ENCODE data around the gene TBX21. TPM values are rescaled to one million over a fixed set of nuclear protein-coding genes. Genes with fewer than 3 reads are reported as not detected.

Gene TBX21
- polyA plus RNA-seq, 3 donors: 0.05 to 0.16 (median 0.13) TPM

- Histone ChIP-seq H3K27me3 (ENCODE audit: control insufficient read depth in 2 of 2, insufficient read depth in 2 of 2, low read length in 2 of 2) (peaks cover 23 to 56% of the 10 kb centered on the region in 2 donors), H3K9ac (ENCODE audit: insufficient read depth, low read length, poor library complexity, severe bottlenecking) (no peak overlapping the region), H3K36me3 (replicated peaks in 1 of 2; ENCODE audit: control insufficient read depth in 1 of 2, insufficient read depth in 2 of 2, low read length in 2 of 2) (no peaks in the 10 kb centered on the region), H3K4me3 (replicated peaks in 1 of 3; ENCODE audit: low read depth in 2 of 3, low read length in 3 of 3) (no peak overlapping the region), H4K20me1 (ENCODE audit: insufficient read depth, low read length) (no peaks in the 10 kb centered on the region), H3K4me1 (ENCODE audit: control insufficient read depth in 1 of 2, insufficient read depth in 2 of 2, low read length in 2 of 2) (peaks cover 5 to 8% of the 10 kb centered on the region in 2 donors), H2AFZ (ENCODE audit: insufficient read depth, low read depth, low read length, poor library complexity, severe bottlenecking) (no peak overlapping the region), H3K27ac (ENCODE audit: low read depth in 1 of 2, low read length in 2 of 2) (no peak overlapping the region), H3K4me2 (replicated peaks; ENCODE audit: extremely low read depth, low read length, poor library complexity, severe bottlenecking) (no peak overlapping the region), H3K9me3 (replicated peaks in 1 of 2; ENCODE audit: control insufficient read depth in 1 of 2, insufficient read depth in 1 of 2, low read length in 2 of 2) (no peaks in the 10 kb centered on the region), H3K79me2 (ENCODE audit: insufficient read depth, low read length) (no peaks in the 10 kb centered on the region)
- intact Hi-C loops (cut with micrococcal nuclease): no loop called here
- Mint-ChIP-seq H3K4me3 (peak overlapping the region in 1 of 2 donors; percentile 51), H3K36me3 (no peaks in the 10 kb centered on the region), H3K9me3 (peaks cover 0 to 5% (median 0%) of the 10 kb centered on the region in 7 donors), H3K27ac (no peak overlapping the region), H3K27me3 (ENCODE audit: low read depth in 3 of 3) (peaks cover 60 to 74% (median 61%) of the 10 kb centered on the region in 3 donors), H3K4me1 (peaks cover 22% of the 10 kb centered on the region)
- 53% methylated on average over 16 of the region's 36 CpGs for WGBS (ENCODE audit: insufficient coverage)
- DNase-seq: peak in 1 of 3 donors; percentile 47
- no peak for TF ChIP-seq CTCF (IDR thresholded peaks at IDR 0.05)
Measured at GRCh38 chr17:47720754-47721533, 12.1 kb upstream of the TBX21 start.

GRCh38 chr17:47721725-47722124 is 11.3 kb upstream of the TBX21 start:
- Mint-ChIP-seq H3K27ac (no peak overlapping the region), H3K4me1 (peaks cover 22% of the 10 kb centered on the region), H3K36me3 (no peaks in the 10 kb centered on the region), H3K9me3 (peaks cover 0 to 5% (median 0%) of the 10 kb centered on the region in 7 donors), H3K27me3 (ENCODE audit: low read depth in 3 of 3) (peaks cover 58 to 74% (median 61%) of the 10 kb centered on the region in 3 donors), H3K4me3 (peak overlapping the region in 1 of 2 donors; percentile 71)
- no peak overlapping the region for H3K27ac ChIP-seq (ENCODE audit: low read depth in 1 of 2, low read length in 2 of 2)
- H3K36me3 ChIP-seq (replicated peaks in 1 of 2; ENCODE audit: control insufficient read depth in 1 of 2, insufficient read depth in 2 of 2, low read length in 2 of 2): no peaks in the 10 kb centered on the region
- no peaks in the 10 kb centered on the region for H3K79me2 ChIP-seq (ENCODE audit: insufficient read depth, low read length)
- H3K4me2 ChIP-seq (replicated peaks; ENCODE audit: extremely low read depth, low read length, poor library complexity, severe bottlenecking): no peak overlapping the region
- no peaks in the 10 kb centered on the region for H3K9me3 ChIP-seq (replicated peaks in 1 of 2; ENCODE audit: control insufficient read depth in 1 of 2, insufficient read depth in 1 of 2, low read length in 2 of 2)
- DNase-seq: no peak
- H4K20me1 ChIP-seq (ENCODE audit: insufficient read depth, low read length): no peaks in the 10 kb centered on the region
- peaks cover 23 to 56% of the 10 kb centered on the region in 2 donors for H3K27me3 ChIP-seq (ENCODE audit: control insufficient read depth in 2 of 2, insufficient read depth in 2 of 2, low read length in 2 of 2)
- H3K9ac ChIP-seq (ENCODE audit: insufficient read depth, low read length, poor library complexity, severe bottlenecking): no peak overlapping the region
- intact Hi-C loops (cut with micrococcal nuclease): no loop called here
- TF ChIP-seq CTCF (IDR thresholded peaks at IDR 0.05): no peak
- 45% methylated on average over 6 of the region's 8 CpGs for WGBS (ENCODE audit: insufficient coverage)
- H3K4me1 ChIP-seq (ENCODE audit: control insufficient read depth in 1 of 2, insufficient read depth in 2 of 2, low read length in 2 of 2): peaks cover 5 to 8% of the 10 kb centered on the region in 2 donors
- H3K4me3 ChIP-seq (replicated peaks in 1 of 3; ENCODE audit: low read depth in 2 of 3, low read length in 3 of 3): no peak overlapping the region
- no peak overlapping the region for H2AFZ ChIP-seq (ENCODE audit: insufficient read depth, low read depth, low read length, poor library complexity, severe bottlenecking)

Data from CD14-positive monocyte (primary cell).